Measurements from ENCODE around the gene TTLL10. TPM values are rescaled to one million over a fixed set of nuclear protein-coding genes. Genes with fewer than 3 reads are reported as not detected.

TTLL10 gene
- total RNA-seq, 3 donors from 2014 or later (not counting 1 experiment from before 2014, with no cell fraction given): 0.23 to 1.7 (median 1.7) TPM

- Histone ChIP-seq H3K9me3 (ENCODE audit: control insufficient read depth, insufficient read depth, low read length) (no peaks in the 10 kb centered on the region), H3K4me1 (ENCODE audit: control insufficient read depth, insufficient read depth, low read length) (peaks cover 32% of the 10 kb centered on the region), H3K4me3 (ENCODE audit: low read length) (peak overlapping the region; percentile 1), H3K36me3 (ENCODE audit: control insufficient read depth, insufficient read depth, low read length) (no peaks in the 10 kb centered on the region), H3K27me3 (ENCODE audit: control insufficient read depth, insufficient read depth, low read length) (no peaks in the 10 kb centered on the region), H3K27ac (ENCODE audit: low read length) (peak overlapping the region; percentile 76)
- Mint-ChIP-seq H3K36me3 (no peaks in the 10 kb centered on the region), H3K9me3 (no peaks in the 10 kb centered on the region), H3K27me3 (ENCODE audit: low read depth in 2 of 2) (no peaks in the 10 kb centered on the region), H3K4me1 (peaks cover 0 to 10% of the 10 kb centered on the region in 2 donors), H3K27ac (peak overlapping the region in 1 of 2 donors; percentile 81), H3K4me3 (peak overlapping the region; percentile 13)
- DNase-seq (peak in 1 of 2 donors; percentile 51), ATAC-seq (peak; percentile 25 to 33 (median 26))
- intact Hi-C loops (cut with micrococcal nuclease): no loop called here
- TF ChIP-seq, protein P1, sequence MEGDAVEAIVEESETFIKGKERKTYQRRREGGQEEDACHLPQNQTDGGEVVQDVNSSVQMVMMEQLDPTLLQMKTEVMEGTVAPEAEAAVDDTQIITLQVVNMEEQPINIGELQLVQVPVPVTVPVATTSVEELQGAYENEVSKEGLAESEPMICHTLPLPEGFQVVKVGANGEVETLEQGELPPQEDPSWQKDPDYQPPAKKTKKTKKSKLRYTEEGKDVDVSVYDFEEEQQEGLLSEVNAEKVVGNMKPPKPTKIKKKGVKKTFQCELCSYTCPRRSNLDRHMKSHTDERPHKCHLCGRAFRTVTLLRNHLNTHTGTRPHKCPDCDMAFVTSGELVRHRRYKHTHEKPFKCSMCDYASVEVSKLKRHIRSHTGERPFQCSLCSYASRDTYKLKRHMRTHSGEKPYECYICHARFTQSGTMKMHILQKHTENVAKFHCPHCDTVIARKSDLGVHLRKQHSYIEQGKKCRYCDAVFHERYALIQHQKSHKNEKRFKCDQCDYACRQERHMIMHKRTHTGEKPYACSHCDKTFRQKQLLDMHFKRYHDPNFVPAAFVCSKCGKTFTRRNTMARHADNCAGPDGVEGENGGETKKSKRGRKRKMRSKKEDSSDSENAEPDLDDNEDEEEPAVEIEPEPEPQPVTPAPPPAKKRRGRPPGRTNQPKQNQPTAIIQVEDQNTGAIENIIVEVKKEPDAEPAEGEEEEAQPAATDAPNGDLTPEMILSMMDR (IDR thresholded peaks at IDR 0.05): no peak
- WGBS (ENCODE audit: insufficient coverage): 13% methylated on average over 48 of the region's 48 CpGs
Observed at GRCh38 chr1:1136547-1137230, 37.0 kb upstream of the TTLL10 start.

- Histone ChIP-seq H3K9me3 (ENCODE audit: control insufficient read depth, insufficient read depth, low read length) (no peaks in the 10 kb centered on the region), H3K36me3 (ENCODE audit: control insufficient read depth, insufficient read depth, low read length) (no peaks in the 10 kb centered on the region), H3K4me3 (ENCODE audit: low read length) (no peak overlapping the region), H3K4me1 (ENCODE audit: control insufficient read depth, insufficient read depth, low read length) (peaks cover 32% of the 10 kb centered on the region), H3K27me3 (ENCODE audit: control insufficient read depth, insufficient read depth, low read length) (no peaks in the 10 kb centered on the region), H3K27ac (ENCODE audit: low read length) (peak overlapping the region; percentile 76)
- DNase-seq (peak; percentile 72 to 86), ATAC-seq (peak; percentile 88 to 97 (median 97))
- Mint-ChIP-seq H3K36me3 (no peaks in the 10 kb centered on the region), H3K4me1 (peaks cover 0 to 10% of the 10 kb centered on the region in 2 donors), H3K4me3 (peak overlapping the region; percentile 74), H3K27ac (peak overlapping the region; percentile 72 to 82), H3K9me3 (no peaks in the 10 kb centered on the region), H3K27me3 (ENCODE audit: low read depth in 2 of 2) (no peaks in the 10 kb centered on the region)
- TF ChIP-seq, protein P1 (IDR thresholded peaks at IDR 0.05): no peak
- WGBS (ENCODE audit: insufficient coverage): 7% methylated on average over 34 of the region's 36 CpGs
- intact Hi-C loops (cut with micrococcal nuclease): no loop called here
Observed at GRCh38 chr1:1137256-1138045, 36.2 kb upstream of the TTLL10 start.

DNA sequence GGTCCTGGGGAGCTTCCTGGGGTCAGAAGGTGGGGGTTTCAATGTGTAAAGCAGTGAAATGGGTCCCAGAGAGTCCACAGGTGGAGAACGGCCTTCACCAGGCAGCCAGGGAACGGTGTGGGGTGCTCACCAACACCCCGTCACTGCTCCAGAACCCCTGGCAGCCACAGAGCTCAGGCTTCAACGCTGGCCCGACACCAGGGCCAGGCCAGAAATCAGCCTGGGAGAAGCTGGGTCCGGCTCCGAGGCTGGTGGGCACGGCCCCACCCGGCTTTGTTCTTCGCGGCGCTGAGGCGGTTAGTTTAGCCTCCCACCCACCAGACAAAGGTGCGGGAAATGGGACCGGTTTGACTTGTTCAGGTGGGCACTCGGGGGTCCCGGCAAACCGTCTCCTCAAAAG lies 33.0 kb upstream of the TTLL10 start:
- Histone ChIP-seq H3K4me1 (ENCODE audit: control insufficient read depth, insufficient read depth, low read length) (peaks cover 56% of the 10 kb centered on the region), H3K36me3 (ENCODE audit: control insufficient read depth, insufficient read depth, low read length) (no peaks in the 10 kb centered on the region), H3K4me3 (ENCODE audit: low read length) (no peak overlapping the region), H3K27me3 (ENCODE audit: control insufficient read depth, insufficient read depth, low read length) (no peaks in the 10 kb centered on the region), H3K9me3 (ENCODE audit: control insufficient read depth, insufficient read depth, low read length) (no peaks in the 10 kb centered on the region), H3K27ac (ENCODE audit: low read length) (no peak overlapping the region)
- Mint-ChIP-seq H3K4me3 (no peak overlapping the region), H3K9me3 (no peaks in the 10 kb centered on the region), H3K36me3 (no peaks in the 10 kb centered on the region), H3K27me3 (ENCODE audit: low read depth in 2 of 2) (no peaks in the 10 kb centered on the region), H3K4me1 (peaks cover 0 to 21% of the 10 kb centered on the region in 2 donors), H3K27ac (no peak overlapping the region)
- intact Hi-C loops (cut with micrococcal nuclease): no loop called here
- WGBS (ENCODE audit: insufficient coverage): 84% methylated on average over 18 of the region's 18 CpGs
- TF ChIP-seq, protein P1 (IDR thresholded peaks at IDR 0.05): no peak
- ATAC-seq (no peak), DNase-seq (no peak)

Data from natural killer cell (primary cell).